ENCODE data around the gene PDXK. TPM values are rescaled to one million over a fixed set of nuclear protein-coding genes. Genes with fewer than 3 reads are reported as not detected.

Gene PDXK
- total and polyA plus RNA-seq, 2 of the 13 experiments (the other 11 are each of a cell fraction or from before 2014, with no cell fraction given), result 114 to 184 TPM

GRCh38 chr21:43783098-43783700, 64.3 kb downstream of the PDXK start (continued):
- TF ChIP-seq GABPA (IDR thresholded peaks at IDR 0.05; ENCODE audit: low read depth, low read length) (no peak), GABPA (CRISPR knock-in tag; IDR thresholded peaks at IDR 0.05; ENCODE audit: low read depth) (peak; percentile 59), ZNF546 (CRISPR knock-in tag; conservative IDR thresholded peaks at IDR 0.05) (peak; percentile 40; the same call in 1 of the 2 replicates), ZSCAN9 (CRISPR knock-in tag; IDR thresholded peaks at IDR 0.05; ENCODE audit: borderline replicate concordance) (0 out of 2 replicates have a peak, but pooled peaks have one; percentile 68), SP140L (CRISPR knock-in tag; IDR thresholded peaks at IDR 0.05; ENCODE audit: borderline replicate concordance) (0 out of 2 replicates have a peak, but pooled peaks have one; percentile 65), ZNF460 (CRISPR knock-in tag; IDR thresholded peaks at IDR 0.05; ENCODE audit: borderline replicate concordance) (no peak; the same call in 1 of the 2 replicates), CHCHD3 (CRISPR knock-in tag; IDR thresholded peaks at IDR 0.05) (no peak), SRSF1 (optimal IDR thresholded peaks at IDR 0.05; ENCODE audit: low read depth, low read length) (no peak), SAP130 (CRISPR knock-in tag; IDR thresholded peaks at IDR 0.05; ENCODE audit: low read depth) (peak; percentile 92), SALL2 (CRISPR knock-in tag; IDR thresholded peaks at IDR 0.05) (no peak), PRDM15 (CRISPR knock-in tag; IDR thresholded peaks at IDR 0.05) (no peak), HDAC6 (IDR thresholded peaks at IDR 0.05; ENCODE audit: low read depth, low read length) (no peak), FOXO1 (CRISPR knock-in tag; IDR thresholded peaks at IDR 0.05) (peak; percentile 75), PTBP1 (IDR thresholded peaks at IDR 0.05; ENCODE audit: low read depth, low read length, poor library complexity, severe bottlenecking) (no peak), SP4 (CRISPR knock-in tag; IDR thresholded peaks at IDR 0.05) (0 out of 2 replicates have a peak, but pooled peaks have one; percentile 34), HHEX (CRISPR knock-in tag; IDR thresholded peaks at IDR 0.05) (peak; percentile 13; the same call in 1 of the 2 replicates), MED1 (CRISPR knock-in tag; IDR thresholded peaks at IDR 0.05) (peak; percentile 98), MED8 (CRISPR knock-in tag; IDR thresholded peaks at IDR 0.05; ENCODE audit: insufficient replicate concordance) (peak; percentile 95), ZNF414 (CRISPR knock-in tag; IDR thresholded peaks at IDR 0.05) (peak; percentile 73; the same call in 1 of the 2 replicates), RBAK (CRISPR knock-in tag; IDR thresholded peaks at IDR 0.05) (peak; percentile 65; the same call in 1 of the 2 replicates), GATA4 (IDR thresholded peaks at IDR 0.05; ENCODE audit: borderline replicate concordance, low read depth) (peak; percentile 62; the same call in 1 of the 2 replicates), ZNF672 (CRISPR knock-in tag; IDR thresholded peaks at IDR 0.05) (no peak), ISL2 (CRISPR knock-in tag; IDR thresholded peaks at IDR 0.05) (peak; percentile 71; the same call in 1 of the 2 replicates), TFDP1 (CRISPR knock-in tag; IDR thresholded peaks at IDR 0.05; ENCODE audit: borderline replicate concordance) (peak; percentile 38; the same call in 1 of the 2 replicates), ATF4 (CRISPR knock-in tag; IDR thresholded peaks at IDR 0.05) (peak in 1 of 2 experiments; percentile 77; a peak in 2 of 4 replicates)

Measured in HepG2 (cell line).